GM12878 (cell line): ENCODE data around the gene OR4F6. TPM values are rescaled to one million over a fixed set of nuclear protein-coding genes. Genes with fewer than 3 reads are reported as not detected.

Source experiments
- ATAC-seq: fragments of 200-7000 bp; cut with Tn5 transposase; 3 replicates; pipeline ENCODE4 v1.9.1; 2020; ENCODE audit warnings: mild to moderate bottlenecking, moderate library complexity
- BruUV-seq: library from RNA; stranded (reverse); fragments of 400-500 nt; replicated peaks from 2 replicates; lab custom pipeline; 2021; lab: Mats Ljungman, UMichigan
- CTCF ChIA-PET: fragments of 300-600 bp; sonication (Branson Sonifier 250); formaldehyde crosslinking; extraction: SDS; loops from one replicate; lab custom pipeline; 2021; ENCODE audit warnings: inconsistent platforms; lab: Yijun Ruan, JAX
- POLR2A ChIA-PET: fragments of 350-600 bp; formaldehyde crosslinking; extraction: SDS; loops from one replicate; lab custom pipeline; 2021; ENCODE audit warnings: inconsistent platforms; lab: Charles Lee
- RAD21 ChIA-PET: fragments of 300-600 bp; sonication (Branson Sonifier 250); formaldehyde crosslinking; loops from one replicate; lab custom pipeline; 2023; ENCODE audit warnings: antibody characterized with exemption; ENCODE audit not compliant: unreplicated experiment; lab: Charles Lee
- SMC1A ChIA-PET: fragments of 300-600 bp; sonication (Branson Sonifier 250); formaldehyde crosslinking; loops from one replicate; lab custom pipeline; 2023; ENCODE audit not compliant: unreplicated experiment, uncharacterized antibody; lab: Charles Lee
- DNase-seq: peaks from one replicate; pipeline ENCODE4 v3.0.0-alpha.2; 2011; ENCODE audit warnings: low read depth, low spot score
- FAIRE-seq: peaks from 3 replicates; lab custom pipeline; 2011; peaks lifted over from hg19 to GRCh38; lab: Jason Lieb, UNC
- H2AFZ ChIP-seq: 2 replicates; pipeline ENCODE4 v1.6.0; 2011; ENCODE audit warnings: low read depth, low read length, control low read depth; ENCODE audit not compliant: control insufficient read depth
- H3K27ac ChIP-seq: 2 replicates; pipeline ENCODE4 v1.5.1; 2011; ENCODE audit warnings: control low read depth; ENCODE audit not compliant: control insufficient read depth, insufficient read depth
- H3K27me3 ChIP-seq, 2 experiments: replicated peaks in 1 of 2; 2 replicates each; pipeline versions ENCODE4 v1.6.0 to v1.6.1; 2011; ENCODE audit warnings: low read length in 1 of 2; ENCODE audit not compliant: control insufficient read depth in 2 of 2, insufficient read depth in 2 of 2
- H3K36me3 ChIP-seq, 2 experiments: 2 replicates each; pipeline ENCODE4 v1.5.1; 2011; ENCODE audit warnings: low read length in 1 of 2; ENCODE audit not compliant: control insufficient read depth in 2 of 2, insufficient read depth in 2 of 2
- H3K4me1 ChIP-seq: 2 replicates; pipeline ENCODE4 v1.6.1; 2011; ENCODE audit warnings: mild to moderate bottlenecking, low read length, moderate library complexity, mixed read lengths; ENCODE audit not compliant: control insufficient read depth, insufficient read depth
- H3K4me2 ChIP-seq: 2 replicates; pipeline ENCODE4 v1.6.0; 2011; ENCODE audit warnings: control low read depth; ENCODE audit not compliant: control insufficient read depth, insufficient read depth
- H3K4me3 ChIP-seq: fragments of 200-600 bp; sonication (generic); 2 replicates; pipeline ENCODE4 v1.5.1; 2016
- H3K79me2 ChIP-seq: 2 replicates; pipeline ENCODE4 v1.6.0; 2011; ENCODE audit warnings: low read length; ENCODE audit not compliant: control insufficient read depth, insufficient read depth
- H3K9ac ChIP-seq: 2 replicates; pipeline ENCODE4 v1.8.0; 2011; ENCODE audit warnings: low read length, control low read depth, mixed read lengths; ENCODE audit not compliant: control insufficient read depth, insufficient read depth
- H3K9me3 ChIP-seq: replicated peaks from 3 replicates; pipeline ENCODE4 v1.5.1; 2011; ENCODE audit warnings: mild to moderate bottlenecking, low read length; ENCODE audit not compliant: control insufficient read depth, insufficient read depth
- H4K20me1 ChIP-seq: 2 replicates; pipeline ENCODE4 v1.6.0; 2011; ENCODE audit not compliant: control insufficient read depth, insufficient read depth
- BCL11A ChIP-seq: IDR thresholded peaks from 2 replicates; pipeline ENCODE4 v1.6.1; 2011; ENCODE audit warnings: low read depth, low read length
- HDAC6 ChIP-seq: fragments of 200-600 bp; sonication (generic); IDR thresholded peaks from one replicate; pipeline ENCODE4 v1.8.0; 2017; ENCODE audit warnings: antibody characterized with exemption; ENCODE audit not compliant: unreplicated experiment
- IKZF2 ChIP-seq, 2 experiments: fragments of 450-650 bp; IDR thresholded peaks; 2 replicates each; pipeline ENCODE4 v1.6.1; 2017; ENCODE audit warnings: mild to moderate bottlenecking in 2 of 2, moderate library complexity in 2 of 2
- NBN ChIP-seq: fragments of 450-650 bp; IDR thresholded peaks from 2 replicates; pipeline ENCODE4 v1.6.1; 2016
- NFIC ChIP-seq: IDR thresholded peaks from 2 replicates; pipeline ENCODE4 v1.6.1; 2012; ENCODE audit warnings: low read depth, mild to moderate bottlenecking, inconsistent platforms, low read length, moderate library complexity
- NFXL1 ChIP-seq: fragments of 450-650 bp; IDR thresholded peaks from 2 replicates; pipeline ENCODE4 v1.6.1; 2017; ENCODE audit warnings: antibody characterized with exemption, mild to moderate bottlenecking, borderline replicate concordance
- POU2F2 ChIP-seq: IDR thresholded peaks from 3 replicates; pipeline ENCODE4 v1.6.1; 2011; ENCODE audit warnings: low read depth, mild to moderate bottlenecking, low read length, borderline replicate concordance
- TBL1XR1 ChIP-seq: IDR thresholded peaks from 2 replicates; pipeline ENCODE4 v1.6.1; 2012; ENCODE audit warnings: low read depth, low read length, improper control_type of control experiment
- YBX1 ChIP-seq: fragments of 450-650 bp; IDR thresholded peaks from 2 replicates; pipeline ENCODE4 v1.6.1; 2016; ENCODE audit warnings: antibody characterized with exemption
- WGBS: methylation state at CpG from one replicate; pipeline ENCODE4 v1.1.6; 2016; ENCODE audit warnings: low lambda C conversion rate; ENCODE audit not compliant: insufficient replicate concordance, insufficient coverage; ENCODE audit errors: missing lambda C conversion rate; 5-methylcytosine and 5-hydroxymethylcytosine counted together
- in situ Hi-C: fragments of 300-500 bp; cut with MboI; formaldehyde crosslinking; loops from 9 replicates; pipeline ENCODE4 v1.14.3; 2018; ENCODE audit warnings: mixed read lengths
- intact Hi-C: fragments of 100-400 bp; cut with micrococcal nuclease; formaldehyde crosslinking; loops from one replicate; pipeline ENCODE4 v1.14.2; 2022; ENCODE audit not compliant: unreplicated experiment
- polyA plus RNA-seq, 11 experiments: library from polyadenylated mRNA; depleted of rRNA in 4 of 11; unstranded in 6 of 11; stranded (reverse) in 5 of 11; fragments of >200 nt; fragmentation: Nextera tagmentation in 4 of 11; fragmentation: Illumina TruSeq in 1 of 11; extraction: Ambion mirVana in 4 of 11; extraction: Trizol in 1 of 11; gene quantifications; 1 replicate in 1 of 11; 2 replicates in 10 of 11; pipeline versions ENCODE4 v1.2.1 to v1.2.3, GENCODE V29; 2011 to 2016; ENCODE audit warnings: inconsistent platforms in 2 of 11, missing spikeins in 2 of 11, low read depth in 1 of 11
- total RNA-seq, 4 experiments: library from RNA; depleted of rRNA in 3 of 4; stranded (reverse); fragments of >200 nt in 3 of 4; fragmentation: Illumina TruSeq in 1 of 4; extraction: Trizol in 1 of 4; gene quantifications; 2 replicates each; pipeline versions ENCODE4 v1.2.1 to v1.2.3, GENCODE V29; 2013 to 2021
- TF ChIP-seq, protein P1 (sequence below): IDR thresholded peaks from 2 replicates; pipeline ENCODE4 v1.6.1; 2011; ENCODE audit warnings: low read depth, low read length, improper control_type of control experiment, borderline replicate concordance
- TF ChIP-seq, protein P2 (sequence below): IDR thresholded peaks from 2 replicates; pipeline ENCODE4 v1.6.1; 2012; ENCODE audit warnings: low read depth, low read length, improper control_type of control experiment
- TF ChIP-seq, protein P3 (sequence below): fragments of 450-650 bp; IDR thresholded peaks from 2 replicates; pipeline ENCODE4 v1.6.1; 2016; ENCODE audit warnings: mild to moderate bottlenecking
- TF ChIP-seq, protein P4 (sequence below): fragments of 450-650 bp; formaldehyde crosslinking; IDR thresholded peaks from 2 replicates; pipeline ENCODE4 v1.5.0; 2022; ENCODE audit warnings: mild to moderate bottlenecking, missing genetic modification characterization

The OR4F6 gene
- total and polyA plus RNA-seq, 10 of the 15 experiments (the other 5 are each of a cell fraction or from before 2014, with no cell fraction given), result not detected

DNA sequence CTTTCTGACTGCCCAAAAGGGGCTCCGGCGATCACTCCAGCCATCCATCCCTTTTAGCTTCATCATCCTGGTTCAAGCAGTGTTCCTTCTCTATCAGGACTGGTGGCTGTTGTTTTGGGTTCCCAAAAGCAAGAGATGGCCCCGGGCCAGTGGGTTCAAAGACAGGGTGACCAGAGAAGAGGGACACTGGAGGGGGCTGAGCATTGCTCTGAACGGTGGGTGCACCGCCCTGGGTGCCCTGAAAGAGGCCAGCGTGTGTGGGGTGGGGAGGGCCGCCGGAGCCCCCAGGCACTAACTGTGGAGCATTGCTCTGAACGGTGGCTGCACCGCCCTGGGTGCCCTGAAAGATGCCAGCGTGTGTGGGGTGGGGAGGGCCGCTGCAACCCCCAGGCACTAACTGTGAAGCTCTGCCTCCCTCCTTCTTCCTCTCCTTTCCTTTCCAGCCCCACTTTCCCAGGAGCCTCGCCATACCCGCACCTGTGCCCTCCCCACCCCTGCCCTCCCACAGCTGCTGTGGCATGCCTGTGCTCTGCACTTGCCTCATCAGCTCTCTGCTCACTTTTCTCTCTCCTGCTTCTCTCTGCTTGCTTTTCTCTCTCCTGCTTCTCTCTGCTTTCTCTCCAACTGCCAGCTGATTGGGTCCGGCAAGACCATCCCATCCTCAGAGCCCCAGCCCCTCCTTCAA lies 37.4 kb upstream of the OR4F6 start:
- 80% methylated on average over 13 of the region's 15 CpGs for WGBS
- ChIA-PET RAD21 (no interaction called here), SMC1A (interaction anchor here (0.6 kb wide), 1 partner anchor 44 kb away, joined by 3 read pairs; no protein-coding TSS in a partner anchor), CTCF (no interaction called here), POLR2A (no interaction called here)
- Histone ChIP-seq H3K79me2 (no peaks in the 10 kb centered on the region), H3K4me1 (no peaks in the 10 kb centered on the region), H3K36me3 (no peaks in the 10 kb centered on the region), H2AFZ (no peak overlapping the region), H3K4me2 (no peak overlapping the region), H3K27me3 (no peaks in the 10 kb centered on the region), H3K4me3 (no peak overlapping the region), H3K27ac (no peak overlapping the region), H3K9ac (no peak overlapping the region), H4K20me1 (no peaks in the 10 kb centered on the region), H3K9me3 (no peaks in the 10 kb centered on the region)
- BruUV-seq, result no TSS peak
- FAIRE-seq (no peak), ATAC-seq (no peak), DNase-seq (no peak)
- TF ChIP-seq TBL1XR1 (no peak), POU2F2 (no peak), NBN (no peak), IKZF2 (IDR thresholded peaks at IDR 0.05) (no peak), BCL11A (no peak), YBX1 (no peak), HDAC6 (no peak), NFXL1 (no peak), NFIC (no peak)
- TF ChIP-seq, protein P1, sequence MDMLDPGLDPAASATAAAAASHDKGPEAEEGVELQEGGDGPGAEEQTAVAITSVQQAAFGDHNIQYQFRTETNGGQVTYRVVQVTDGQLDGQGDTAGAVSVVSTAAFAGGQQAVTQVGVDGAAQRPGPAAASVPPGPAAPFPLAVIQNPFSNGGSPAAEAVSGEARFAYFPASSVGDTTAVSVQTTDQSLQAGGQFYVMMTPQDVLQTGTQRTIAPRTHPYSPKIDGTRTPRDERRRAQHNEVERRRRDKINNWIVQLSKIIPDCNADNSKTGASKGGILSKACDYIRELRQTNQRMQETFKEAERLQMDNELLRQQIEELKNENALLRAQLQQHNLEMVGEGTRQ, result no peak
- TF ChIP-seq, protein P2, sequence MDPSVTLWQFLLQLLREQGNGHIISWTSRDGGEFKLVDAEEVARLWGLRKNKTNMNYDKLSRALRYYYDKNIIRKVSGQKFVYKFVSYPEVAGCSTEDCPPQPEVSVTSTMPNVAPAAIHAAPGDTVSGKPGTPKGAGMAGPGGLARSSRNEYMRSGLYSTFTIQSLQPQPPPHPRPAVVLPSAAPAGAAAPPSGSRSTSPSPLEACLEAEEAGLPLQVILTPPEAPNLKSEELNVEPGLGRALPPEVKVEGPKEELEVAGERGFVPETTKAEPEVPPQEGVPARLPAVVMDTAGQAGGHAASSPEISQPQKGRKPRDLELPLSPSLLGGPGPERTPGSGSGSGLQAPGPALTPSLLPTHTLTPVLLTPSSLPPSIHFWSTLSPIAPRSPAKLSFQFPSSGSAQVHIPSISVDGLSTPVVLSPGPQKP, result no peak
- TF ChIP-seq, protein P3, sequence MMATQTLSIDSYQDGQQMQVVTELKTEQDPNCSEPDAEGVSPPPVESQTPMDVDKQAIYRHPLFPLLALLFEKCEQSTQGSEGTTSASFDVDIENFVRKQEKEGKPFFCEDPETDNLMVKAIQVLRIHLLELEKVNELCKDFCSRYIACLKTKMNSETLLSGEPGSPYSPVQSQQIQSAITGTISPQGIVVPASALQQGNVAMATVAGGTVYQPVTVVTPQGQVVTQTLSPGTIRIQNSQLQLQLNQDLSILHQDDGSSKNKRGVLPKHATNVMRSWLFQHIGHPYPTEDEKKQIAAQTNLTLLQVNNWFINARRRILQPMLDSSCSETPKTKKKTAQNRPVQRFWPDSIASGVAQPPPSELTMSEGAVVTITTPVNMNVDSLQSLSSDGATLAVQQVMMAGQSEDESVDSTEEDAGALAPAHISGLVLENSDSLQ, result no peak
- TF ChIP-seq, protein P4, sequence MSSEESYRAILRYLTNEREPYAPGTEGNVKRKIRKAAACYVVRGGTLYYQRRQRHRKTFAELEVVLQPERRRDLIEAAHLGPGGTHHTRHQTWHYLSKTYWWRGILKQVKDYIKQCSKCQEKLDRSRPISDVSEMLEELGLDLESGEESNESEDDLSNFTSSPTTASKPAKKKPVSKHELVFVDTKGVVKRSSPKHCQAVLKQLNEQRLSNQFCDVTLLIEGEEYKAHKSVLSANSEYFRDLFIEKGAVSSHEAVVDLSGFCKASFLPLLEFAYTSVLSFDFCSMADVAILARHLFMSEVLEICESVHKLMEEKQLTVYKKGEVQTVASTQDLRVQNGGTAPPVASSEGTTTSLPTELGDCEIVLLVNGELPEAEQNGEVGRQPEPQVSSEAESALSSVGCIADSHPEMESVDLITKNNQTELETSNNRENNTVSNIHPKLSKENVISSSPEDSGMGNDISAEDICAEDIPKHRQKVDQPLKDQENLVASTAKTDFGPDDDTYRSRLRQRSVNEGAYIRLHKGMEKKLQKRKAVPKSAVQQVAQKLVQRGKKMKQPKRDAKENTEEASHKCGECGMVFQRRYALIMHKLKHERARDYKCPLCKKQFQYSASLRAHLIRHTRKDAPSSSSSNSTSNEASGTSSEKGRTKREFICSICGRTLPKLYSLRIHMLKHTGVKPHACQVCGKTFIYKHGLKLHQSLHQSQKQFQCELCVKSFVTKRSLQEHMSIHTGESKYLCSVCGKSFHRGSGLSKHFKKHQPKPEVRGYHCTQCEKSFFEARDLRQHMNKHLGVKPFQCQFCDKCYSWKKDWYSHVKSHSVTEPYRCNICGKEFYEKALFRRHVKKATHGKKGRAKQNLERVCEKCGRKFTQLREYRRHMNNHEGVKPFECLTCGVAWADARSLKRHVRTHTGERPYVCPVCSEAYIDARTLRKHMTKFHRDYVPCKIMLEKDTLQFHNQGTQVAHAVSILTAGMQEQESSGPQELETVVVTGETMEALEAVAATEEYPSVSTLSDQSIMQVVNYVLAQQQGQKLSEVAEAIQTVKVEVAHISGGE (CRISPR knock-in tag), result no peak
- intact Hi-C loops (no loop called here), in situ Hi-C loops (loop anchor here (10.0 kb wide), 1 partner anchor 1971 kb away; no protein-coding TSS in a partner anchor)
